ENCODE measurements around the gene RSAD2.

The RSAD2 gene

GRCh38 chr2:6905668-6906067, 28.1 kb downstream of the RSAD2 start:
- DNase-seq (ENCODE audit: low read depth): no peak

DNA sequence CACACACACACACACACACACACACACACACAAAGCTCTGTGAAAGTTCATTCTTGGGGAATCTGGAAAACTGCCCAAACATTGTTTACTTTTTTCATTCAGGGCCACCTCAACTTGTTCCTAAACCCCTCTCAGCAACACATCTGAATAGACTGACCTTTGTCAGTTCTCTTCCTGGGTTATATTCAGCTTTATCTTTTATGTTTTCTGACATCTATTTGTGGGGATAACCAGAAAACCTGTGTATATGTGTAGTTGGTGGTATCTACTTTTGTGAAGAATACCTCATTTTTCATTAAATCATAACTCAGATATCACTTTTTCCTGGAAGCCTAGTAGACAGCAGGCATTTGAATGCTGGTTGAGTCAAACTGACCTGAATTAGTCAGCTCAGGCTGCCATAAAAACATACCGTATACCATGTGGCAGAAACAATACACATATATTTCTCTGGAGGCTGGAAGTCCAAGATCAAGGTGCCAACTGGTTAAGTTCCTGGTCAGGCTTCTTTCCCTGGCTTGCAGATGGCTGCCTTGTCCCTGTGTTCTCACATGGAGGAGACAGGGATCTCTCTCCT, 28.7 kb downstream of the RSAD2 start:
- DNase-seq (ENCODE audit: low read depth): no peak

DNA sequence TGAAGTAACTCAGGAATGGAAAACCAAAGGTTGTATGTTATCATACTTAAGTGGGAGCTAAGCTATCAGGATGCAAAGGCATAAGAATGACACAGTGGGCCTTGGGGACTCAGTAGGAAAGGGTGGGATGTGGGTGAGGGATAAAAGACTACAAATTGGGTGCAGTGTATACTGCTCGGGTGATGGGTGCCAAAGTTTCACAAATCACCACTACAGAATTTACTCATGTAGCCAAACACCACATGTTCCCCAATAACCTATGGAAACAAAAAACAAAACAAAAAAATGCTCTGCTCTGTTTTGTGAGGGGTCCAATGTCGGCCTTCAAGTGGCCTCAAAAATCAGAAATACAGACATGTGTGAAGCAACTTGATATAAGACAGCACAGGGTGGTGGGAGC, 30.7 kb downstream of the RSAD2 start:
- DNase-seq (ENCODE audit: low read depth): no peak

DNA sequence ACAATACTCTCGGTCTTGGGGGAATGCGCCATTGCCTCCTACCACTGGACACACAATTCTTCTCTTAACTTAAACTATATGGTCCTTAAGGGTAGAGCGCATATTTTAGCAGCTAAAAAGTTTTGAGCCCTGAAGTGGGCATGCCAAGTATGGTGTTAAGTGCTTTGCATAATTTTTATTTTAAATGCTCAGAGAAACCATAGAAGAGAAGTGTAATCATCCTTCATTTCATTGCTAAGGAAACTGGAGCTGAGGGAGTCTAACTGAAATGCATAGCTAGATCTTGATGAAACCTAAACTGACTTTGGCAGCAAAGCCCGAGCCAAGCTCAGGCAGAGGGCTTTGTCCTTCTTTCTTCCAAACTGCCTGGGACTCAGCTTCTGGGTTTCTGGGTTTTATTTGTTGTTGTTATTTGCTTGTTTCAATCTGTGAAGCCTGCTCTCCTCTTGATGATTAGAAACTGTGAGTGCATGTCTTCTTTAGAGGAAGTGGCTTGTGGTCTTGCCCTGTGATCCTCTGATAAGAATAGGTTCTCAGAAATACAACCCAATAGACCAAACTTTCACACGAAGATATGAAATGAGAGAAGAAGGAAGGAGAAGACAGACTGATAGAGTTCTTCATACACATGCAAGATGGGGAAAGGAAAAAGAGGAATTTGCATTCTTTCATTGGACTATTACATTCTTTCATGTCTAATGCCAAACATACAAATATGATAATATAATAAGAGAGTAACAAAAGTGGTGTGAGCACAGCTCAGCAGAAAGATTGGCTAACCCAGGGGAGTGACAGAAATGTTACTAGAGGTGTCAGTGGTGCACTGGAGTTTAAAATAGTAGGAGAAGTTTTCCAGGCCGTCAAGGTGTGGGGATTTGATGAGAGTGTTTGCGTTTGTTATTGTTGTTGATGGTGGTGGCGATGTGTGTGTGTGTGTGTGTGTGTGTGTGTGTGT, 32.1 kb downstream of the RSAD2 start:
- no peak for DNase-seq (ENCODE audit: low read depth)

DNA sequence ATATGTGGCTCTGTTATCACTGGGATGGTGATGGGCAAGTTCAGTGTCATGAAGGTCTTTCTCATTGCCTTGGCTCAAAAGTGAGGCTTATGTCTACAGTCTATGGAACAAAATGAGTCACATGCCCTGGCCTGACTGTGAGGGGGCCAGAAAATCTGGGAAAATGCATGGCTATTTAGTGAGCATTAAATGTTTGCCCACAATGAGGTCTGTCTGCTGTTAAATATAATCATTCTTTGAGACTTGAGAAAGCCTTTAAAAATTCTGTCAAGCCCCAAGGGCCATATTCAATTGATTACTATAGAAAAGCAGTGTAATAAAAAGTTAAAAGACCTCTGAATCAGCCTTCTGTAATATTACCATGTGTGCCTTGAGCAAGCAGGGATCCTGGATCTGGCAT, 34.1 kb downstream of the RSAD2 start:
- no peak for DNase-seq (ENCODE audit: low read depth)

- DNase-seq (ENCODE audit: low read depth): no peak
These were observed 36.0 kb downstream of the RSAD2 start for GRCh38 chr2:6913415-6914157.

DNA sequence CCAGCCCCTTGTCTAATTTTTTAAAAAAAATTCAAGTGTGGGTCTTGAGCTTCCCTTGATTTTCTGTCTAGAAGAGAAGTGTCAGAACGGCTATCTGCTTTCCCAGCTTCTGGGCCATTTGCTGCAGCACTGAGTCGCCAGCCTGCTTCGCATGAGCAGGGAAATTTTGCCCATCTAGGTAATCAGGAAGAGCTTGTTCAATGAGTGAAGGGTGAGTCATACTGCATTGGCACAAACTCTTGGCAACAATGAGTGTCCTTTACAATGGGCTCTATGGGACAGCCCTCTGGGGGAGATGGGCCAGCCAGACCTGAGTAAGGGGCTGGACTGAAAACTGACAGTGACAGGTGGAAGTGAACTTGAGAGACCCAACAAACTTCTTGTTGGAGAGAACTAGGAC, 37.3 kb downstream of the RSAD2 start:
- no peak for DNase-seq (ENCODE audit: low read depth)

DNA sequence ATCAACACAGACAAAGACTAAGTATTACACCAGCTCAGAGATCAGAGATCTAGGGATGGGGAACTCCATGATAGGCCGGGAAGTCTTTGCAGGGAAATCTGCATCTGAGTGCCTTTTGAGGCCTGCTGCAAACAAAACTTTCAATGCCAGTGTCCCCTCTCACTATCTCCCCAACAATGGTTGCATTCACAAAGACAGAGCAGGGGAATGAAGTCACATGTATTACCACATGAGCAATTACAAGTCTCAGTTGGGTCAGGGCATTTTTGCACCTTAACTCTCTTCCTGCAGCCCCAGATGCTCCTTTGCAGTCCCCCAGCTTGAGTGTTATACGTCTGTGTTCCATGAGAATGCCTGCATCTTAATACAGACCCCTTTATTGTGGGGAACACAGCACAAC, 37.8 kb downstream of the RSAD2 start:
- no peak for DNase-seq (ENCODE audit: low read depth)

DNA sequence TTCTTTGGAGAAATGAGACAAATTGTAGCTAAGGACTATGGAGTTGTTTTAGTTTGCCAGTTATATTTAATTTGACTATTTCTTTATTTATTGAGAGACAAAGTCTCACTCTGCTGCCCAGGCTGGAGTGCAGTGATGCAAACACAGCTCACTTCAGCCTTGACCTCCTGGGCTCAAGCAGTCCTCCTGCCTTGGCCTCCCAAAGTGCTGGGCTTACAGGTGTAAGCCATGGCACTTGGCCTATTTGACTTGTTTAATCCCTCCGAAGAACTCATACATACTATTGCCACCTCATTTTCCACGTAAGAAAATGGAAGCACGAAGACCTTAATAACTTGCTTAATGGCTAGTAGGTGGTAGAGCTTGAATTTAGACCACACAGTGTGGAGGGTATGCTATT, 38.6 kb downstream of the RSAD2 start:
- DNase-seq (ENCODE audit: low read depth): no peak

DNA sequence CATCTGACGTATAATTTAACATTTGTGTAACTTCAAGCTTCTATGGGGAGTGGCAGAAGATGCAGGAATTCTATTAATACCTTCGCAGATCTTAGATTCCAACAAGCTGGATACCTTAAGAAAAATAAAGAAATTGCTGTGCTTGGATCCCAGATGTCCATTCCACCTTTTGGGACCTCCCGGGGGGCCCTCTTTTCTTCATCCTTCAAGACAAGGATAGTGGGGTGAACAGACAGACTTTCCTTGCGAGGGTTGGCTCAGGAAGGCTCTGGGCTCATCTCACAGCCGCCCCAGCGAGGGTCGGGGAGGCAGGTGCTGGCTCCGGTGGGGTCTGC, 39.1 kb downstream of the RSAD2 start:
- no peak for DNase-seq (ENCODE audit: low read depth)

GRCh38 chr2:6917071-6917760, 39.6 kb downstream of the RSAD2 start, which contains the start of gene RNF144A:
RNF144A (plus strand) TSS chr2:6917412; CDS start chr2:6996927, 79,515 bp downstream.
- peak; percentile 71 for DNase-seq (ENCODE audit: low read depth)

- no peak for DNase-seq (ENCODE audit: low read depth)
These were observed 40.3 kb downstream of the RSAD2 start for GRCh38 chr2:6917761-6918421.

GRCh38 chr2:6919901-6920742, 42.5 kb downstream of the RSAD2 start:
- DNase-seq (ENCODE audit: low read depth): no peak

GRCh38 chr2:6920743-6921064, 43.1 kb downstream of the RSAD2 start:
- no peak for DNase-seq (ENCODE audit: low read depth)

DNA sequence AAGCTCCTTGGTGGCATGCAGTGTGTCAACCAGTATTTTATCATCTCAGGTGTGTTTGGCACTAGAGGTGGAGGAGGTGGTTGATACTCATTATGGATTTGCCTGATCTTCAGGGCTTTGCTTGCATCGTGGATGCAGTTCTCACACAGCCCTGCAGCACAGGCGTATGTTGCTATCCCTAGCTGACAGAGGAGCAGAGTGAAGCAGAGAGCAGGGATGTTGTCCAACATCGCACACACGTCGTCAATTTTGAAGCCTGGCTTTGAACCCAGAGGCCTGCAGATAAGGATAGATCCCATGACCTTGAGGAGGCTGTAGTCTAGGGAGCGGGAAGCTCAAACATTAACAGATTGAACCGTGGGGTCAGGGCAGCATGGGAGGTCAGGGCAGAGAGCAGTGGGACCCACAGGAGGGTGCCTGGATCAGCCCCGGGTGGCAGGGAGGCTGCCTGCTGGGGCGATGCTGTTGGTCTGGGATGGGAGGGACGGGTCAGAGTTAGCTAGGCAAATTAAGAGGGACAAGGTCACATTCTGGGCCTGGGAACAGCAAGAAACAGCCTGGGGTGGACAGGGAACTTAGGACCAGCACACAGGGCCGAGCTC, 43.8 kb downstream of the RSAD2 start:
- no peak for DNase-seq (ENCODE audit: low read depth)

DNA sequence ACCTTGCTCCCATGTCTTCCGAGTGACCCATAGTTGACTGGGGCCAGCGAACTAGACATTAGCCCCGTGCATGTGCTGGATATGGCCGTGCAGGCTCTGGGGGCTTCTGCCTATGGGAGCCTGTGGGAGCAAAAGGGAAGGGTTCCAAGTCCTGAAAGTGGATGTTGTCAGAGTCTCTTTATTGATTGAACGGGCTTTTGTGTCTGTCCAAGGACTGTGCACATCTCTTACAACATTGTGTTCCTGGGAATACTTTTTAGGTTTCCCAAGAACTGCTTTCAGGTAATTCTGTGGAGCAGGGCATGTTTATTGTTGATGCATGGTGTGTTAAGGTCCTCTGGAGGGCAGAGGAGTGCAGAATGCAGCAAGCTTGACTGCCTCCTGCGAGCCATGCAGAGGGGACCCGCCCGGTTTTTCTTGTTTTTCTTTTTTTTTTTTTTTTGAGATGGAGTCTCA, 44.7 kb downstream of the RSAD2 start:
- no peak for DNase-seq (ENCODE audit: low read depth)

DNA sequence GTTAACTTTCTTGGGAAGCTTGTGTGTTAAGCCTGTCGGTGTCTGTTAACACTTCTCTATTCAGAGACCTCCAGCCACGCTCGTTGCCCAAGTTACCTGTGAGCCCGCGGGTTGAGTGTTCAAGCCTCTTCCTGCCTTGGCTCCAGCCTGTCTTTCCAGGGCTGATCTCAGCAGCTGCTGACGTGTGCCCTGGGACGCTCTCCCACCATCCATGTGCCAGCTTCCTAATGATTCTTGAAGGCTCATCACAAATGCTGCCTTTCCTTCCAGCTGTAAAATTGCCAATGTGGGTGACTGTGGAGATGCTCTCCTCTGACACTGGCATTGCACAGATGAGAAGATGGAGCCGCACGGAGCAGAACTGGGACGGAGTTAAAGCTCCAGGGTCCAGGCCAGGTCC, 45.7 kb downstream of the RSAD2 start:
- no peak for DNase-seq (ENCODE audit: low read depth)

GRCh38 chr2:6924101-6924923, 46.7 kb downstream of the RSAD2 start:
- no peak for DNase-seq (ENCODE audit: low read depth)

DNA sequence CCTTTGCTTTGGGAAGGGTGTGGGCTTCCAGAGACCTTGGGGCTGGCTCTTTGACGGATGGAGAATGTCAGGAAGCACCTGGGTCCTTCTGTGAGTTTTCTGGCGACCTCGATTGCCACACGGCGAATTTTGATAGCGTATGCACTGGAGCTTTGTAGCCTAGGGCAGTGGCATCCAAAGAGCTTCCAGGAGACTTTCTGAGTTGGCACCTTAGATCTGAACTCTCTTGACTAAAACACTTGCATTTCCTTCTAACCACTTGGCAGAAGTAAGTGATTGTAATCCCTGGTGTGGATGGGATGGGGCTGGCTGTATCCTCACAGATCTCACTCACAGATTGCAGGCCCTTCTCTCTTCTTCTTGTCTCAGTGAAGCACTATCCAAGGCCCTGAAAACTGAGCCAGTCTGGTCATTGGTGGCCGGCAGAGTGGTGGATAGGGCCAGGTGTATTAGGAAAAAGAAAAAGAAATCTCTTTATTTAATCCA, 47.4 kb downstream of the RSAD2 start:
- no peak for DNase-seq (ENCODE audit: low read depth)

Measured in activated T-helper 1 cell treated with Interleukin-2 at 50 U/mL for 16 hours (primary cell).